Panc1 (cell line): ENCODE measurements around the gene GNPTG. TPM values are rescaled to one million over a fixed set of nuclear protein-coding genes. Genes with fewer than 3 reads are reported as not detected.

Experiments used
- ATAC-seq: fragments of 200-7000 bp; cut with Tn5 transposase; 2 replicates; pipeline ENCODE4 v1.9.1; 2020; ENCODE audit warnings: mild to moderate bottlenecking, moderate library complexity
- BruUV-seq: library from RNA; stranded (reverse); fragments of 400-500 nt; replicated peaks from 2 replicates; lab custom pipeline; 2021; lab: Mats Ljungman, UMichigan
- CTCF ChIA-PET: fragments of 300-600 bp; sonication (Branson Sonifier 250); formaldehyde crosslinking; loops from one replicate; lab custom pipeline; 2022; ENCODE audit warnings: antibody characterized with exemption; lab: Charles Lee
- POLR2A ChIA-PET: fragments of 300-600 bp; sonication (Branson Sonifier 250); formaldehyde crosslinking; loops from one replicate; lab custom pipeline; 2022; ENCODE audit warnings: antibody characterized with exemption; lab: Charles Lee
- DNase-seq: peaks from one replicate; pipeline ENCODE4 v3.0.0-alpha.2; 2010; ENCODE audit warnings: low read depth, low spot score
- H3K27ac ChIP-seq: 2 replicates; pipeline ENCODE4 v1.5.1; 2011; ENCODE audit warnings: mild to moderate bottlenecking, low read length, inconsistent platforms
- H3K27me3 ChIP-seq: fragments of 200-500 bp; sonication (Bioruptor generic); 2 replicates; pipeline ENCODE4 v1.6.0; 2014; ENCODE audit warnings: low read length, inconsistent platforms; ENCODE audit not compliant: control insufficient read depth, insufficient read depth
- H3K36me3 ChIP-seq: fragments of 200-500 bp; sonication (Bioruptor generic); 2 replicates; pipeline ENCODE4 v1.5.1; 2014; ENCODE audit warnings: inconsistent platforms, mild to moderate bottlenecking, low read length, moderate library complexity; ENCODE audit not compliant: control insufficient read depth, insufficient read depth
- H3K4me1 ChIP-seq: 2 replicates; pipeline ENCODE4 v1.5.1; 2011; ENCODE audit warnings: inconsistent platforms, mild to moderate bottlenecking, low read length, moderate library complexity; ENCODE audit not compliant: control insufficient read depth, insufficient read depth
- H3K4me3 ChIP-seq, 2 experiments: 2 replicates each; pipeline ENCODE4 v1.5.1; 2011 to 2012; ENCODE audit warnings: low read depth in 2 of 2, low read length in 2 of 2, mild to moderate bottlenecking in 2 of 2, inconsistent platforms in 1 of 2, moderate library complexity in 1 of 2
- H3K9me3 ChIP-seq: fragments of 200-500 bp; sonication (Bioruptor generic); 2 replicates; pipeline ENCODE4 v1.5.1; 2014; ENCODE audit warnings: low read depth, mild to moderate bottlenecking, inconsistent platforms, low read length, moderate library complexity; ENCODE audit not compliant: control insufficient read depth, insufficient read depth
- CTCF ChIP-seq: fragments of 450-650 bp; IDR thresholded peaks from 2 replicates; pipeline ENCODE4 v1.5.1; 2017; ENCODE audit warnings: mild to moderate bottlenecking
- POLR2AphosphoS5 ChIP-seq: IDR thresholded peaks from 2 replicates; pipeline ENCODE4 v1.6.1; 2012; ENCODE audit warnings: mild to moderate bottlenecking, low read depth, low read length, moderate library complexity
- REST ChIP-seq, 2 experiments: IDR thresholded peaks; 2 replicates each; pipeline ENCODE4 v1.6.1; 2011 to 2012; ENCODE audit warnings: low read depth in 2 of 2, control low read depth in 1 of 2, low read length in 1 of 2, mild to moderate bottlenecking in 1 of 2, moderate library complexity in 1 of 2; ENCODE audit not compliant: insufficient read depth in 1 of 2
- SIN3A ChIP-seq: IDR thresholded peaks from 2 replicates; pipeline ENCODE4 v1.6.1; 2012; ENCODE audit warnings: low read depth, mild to moderate bottlenecking, low read length, moderate library complexity, borderline replicate concordance; ENCODE audit not compliant: insufficient read depth
- TCF7L2 ChIP-seq: IDR thresholded peaks from 2 replicates; pipeline ENCODE4 v1.6.1; 2011; ENCODE audit warnings: mild to moderate bottlenecking, low read depth, low read length, inconsistent platforms
- in situ Hi-C: cut with HindIII; loops from 2 replicates; pipeline ENCODE4 v1.10.0; 2016; ENCODE audit warnings: low sequenced_read_pairs, low pct_unique_long_range_greater_than_20kb
- intact Hi-C: fragments of 100-400 bp; cut with micrococcal nuclease; formaldehyde crosslinking; loops from one replicate; pipeline ENCODE4 v1.10.0; 2022; ENCODE audit not compliant: unreplicated experiment
- total RNA-seq: library from RNA; stranded (reverse); gene quantifications from one replicate; pipeline ENCODE4 v1.2.1, GENCODE V29; 2021; ENCODE audit not compliant: unreplicated experiment

GNPTG gene
- total RNA-seq, 1 experiment from 2014 or later = 62.5 TPM

- no TSS peak for BruUV-seq
- intact Hi-C loops (no loop called here), in situ Hi-C loops (no loop called here)
- CTCF ChIA-PET = interaction anchor here (0.6 to 1.2 kb wide), 3 partner anchors 10 to 85 kb away, joined by 4 to 16 read pairs (median 7); no protein-coding TSS in a partner anchor
- DNase-seq = no peak
- peak; percentile 56 for ATAC-seq
- H3K27me3 ChIP-seq = no peaks in the 10 kb centered on the region
- H3K4me1 ChIP-seq = peaks cover 17% of the 10 kb centered on the region
- POLR2A ChIA-PET = interaction anchor here (0.6 kb wide), 2 partner anchors 63 to 146 kb away, joined by 3 to 6 read pairs; no protein-coding TSS in a partner anchor
- peak overlapping the region in 1 of 2 experiments; percentile 43; a peak in 2 of 4 replicates for H3K4me3 ChIP-seq
- H3K9me3 ChIP-seq = no peaks in the 10 kb centered on the region
- H3K27ac ChIP-seq = peak overlapping the region; percentile 57; the same call in 1 of the 2 replicates
- H3K36me3 ChIP-seq = no peaks in the 10 kb centered on the region
- TF ChIP-seq POLR2AphosphoS5 (no peak), SIN3A (no peak), CTCF (no peak), REST (IDR thresholded peaks at IDR 0.05; ENCODE audit: insufficient read depth in 1 of 2, low read depth in 2 of 2, low read length in 1 of 2) (no peak), TCF7L2 (no peak)
These were observed 19.8 kb upstream of the GNPTG start for GRCh38 chr16:1331712-1332617.

- no TSS peak for BruUV-seq
- Histone ChIP-seq H3K4me1 (peaks cover 17% of the 10 kb centered on the region), H3K9me3 (no peaks in the 10 kb centered on the region), H3K27ac (no peak overlapping the region), H3K27me3 (no peaks in the 10 kb centered on the region), H3K4me3 (peak overlapping the region; percentile 38 to 47; a peak in 3 of 4 replicates), H3K36me3 (no peaks in the 10 kb centered on the region)
- TF ChIP-seq CTCF = no peak
- TF ChIP-seq REST (IDR thresholded peaks at IDR 0.05; ENCODE audit: insufficient read depth in 1 of 2, low read depth in 2 of 2, low read length in 1 of 2) = no peak
- no peak for TF ChIP-seq SIN3A
- TF ChIP-seq POLR2AphosphoS5 = no peak
- TF ChIP-seq TCF7L2 = no peak
- DNase-seq (no peak), ATAC-seq (no peak)
- ChIA-PET CTCF (interaction anchor here (0.6 to 0.7 kb wide), 2 partner anchors 20 to 84 kb away, joined by 4 to 16 read pairs; no protein-coding TSS in a partner anchor), POLR2A (interaction anchor here (0.6 kb wide), 1 partner anchor 146 kb away, joined by 3 read pairs; no protein-coding TSS in a partner anchor)
- intact Hi-C loops = no loop called here
- in situ Hi-C loops = no loop called here
These were observed 19.0 kb upstream of the GNPTG start for GRCh38 chr16:1332618-1333148.
